ENCODE measurements around the gene LRRC45. TPM values are rescaled to one million over a fixed set of nuclear protein-coding genes. Genes with fewer than 3 reads are reported as not detected.
"Not testable (repeated sequence)": the region's sequence is repeated elsewhere in the genome, so short reads cannot be mapped to it uniquely, and the experiment has no call there.

LRRC45 gene
- total RNA-seq: 11.0 TPM

DNA sequence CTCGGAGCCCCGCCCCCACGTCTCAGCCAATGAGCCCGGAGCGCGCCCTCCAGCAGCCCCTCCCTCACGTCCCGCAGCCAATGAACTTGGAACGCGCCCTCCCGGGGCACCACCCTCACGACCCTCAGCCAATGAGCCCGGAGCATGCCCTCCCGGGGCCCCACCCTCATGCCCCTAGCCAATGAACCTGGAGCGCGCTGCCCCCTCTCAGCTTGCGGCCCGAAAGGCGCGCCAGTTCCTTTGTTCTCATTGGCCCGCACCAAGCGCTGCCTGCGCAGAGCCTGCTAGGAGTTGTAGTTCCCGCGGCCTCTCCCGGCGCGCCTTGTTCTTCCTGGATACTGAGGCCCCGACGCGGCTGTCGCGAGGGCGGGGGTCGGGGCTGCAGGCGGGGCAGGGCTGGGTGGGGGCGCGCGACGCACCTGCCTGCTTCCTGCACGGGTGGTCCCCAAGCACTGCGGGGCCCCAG, at the start of gene LRRC45:
LRRC45 (plus strand) TSS at position 325 of the 466 bp plus-strand sequence. CDS start 339 bp downstream, outside the sequence.
- DNase-seq (ENCODE audit: low spot score): peak; percentile 100

DNA sequence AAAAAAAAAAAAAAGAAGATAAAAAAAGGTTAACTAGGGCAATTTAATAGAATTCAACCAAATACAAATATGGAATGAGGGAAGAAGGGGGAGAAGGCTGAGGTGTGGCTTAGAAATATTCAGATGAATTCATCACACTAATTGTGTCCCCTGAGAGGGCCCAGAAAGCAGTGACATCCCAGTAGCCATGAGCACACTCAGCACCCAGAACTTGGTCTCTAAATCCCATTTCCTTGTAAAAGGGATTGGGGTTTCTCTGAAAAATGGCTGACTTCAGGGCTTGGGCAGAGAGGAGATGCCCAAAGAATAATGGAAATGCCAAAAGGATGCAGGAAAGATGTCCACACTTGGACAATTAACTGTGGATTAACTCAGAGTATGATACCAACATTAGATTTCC, 49.7 kb upstream of the LRRC45 start:
- DNase-seq (ENCODE audit: low spot score): no peak

DNA sequence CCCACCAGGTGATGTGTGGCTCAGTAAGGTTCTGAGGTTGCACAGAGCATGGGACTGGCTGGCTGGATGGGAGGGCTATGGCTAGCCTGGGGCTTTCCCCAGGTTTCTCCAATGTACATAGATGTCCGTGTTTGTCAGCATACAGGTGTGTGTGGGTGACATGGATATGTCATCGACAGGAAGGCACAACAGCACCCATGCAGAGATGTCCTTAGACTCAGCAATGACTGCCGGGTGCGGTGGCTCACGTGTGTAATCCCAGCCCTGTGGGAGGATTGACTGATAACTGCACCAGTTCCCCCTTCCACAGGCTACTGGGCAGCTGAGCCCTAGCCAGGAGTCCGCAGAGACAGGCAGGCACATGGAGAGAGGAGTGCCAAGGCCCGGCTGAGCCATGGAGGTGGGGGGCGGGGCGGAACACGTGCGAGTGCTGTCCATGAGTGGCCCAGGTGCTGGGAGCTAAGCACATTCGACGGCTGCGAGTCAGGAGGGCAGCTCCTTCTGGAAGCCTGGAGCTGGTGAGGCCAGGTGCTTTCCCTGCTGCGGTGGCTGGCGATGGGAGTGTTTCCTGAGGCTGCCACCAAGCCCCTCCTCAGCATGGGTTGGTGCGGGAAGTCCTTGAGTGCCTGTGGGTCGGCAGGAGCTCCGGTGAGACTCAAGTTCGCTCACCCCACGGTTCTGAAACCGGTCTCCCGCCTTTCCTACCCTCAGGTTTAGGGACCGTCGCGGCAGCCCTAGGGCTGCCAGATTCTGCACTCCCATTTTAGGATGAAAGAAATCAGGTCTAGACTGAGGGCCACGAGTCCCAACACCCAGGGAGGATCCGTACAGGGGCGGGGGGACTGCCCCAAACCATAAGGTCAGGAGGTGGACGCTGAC, 46.5 kb upstream of the LRRC45 start:
- DNase-seq (ENCODE audit: low spot score): no peak

- DNase-seq (ENCODE audit: low spot score): peak; percentile 93
Measured at GRCh38 chr17:81977211-81977808, 45.8 kb upstream of the LRRC45 start, which contains the start of gene ASPSCR1. TSS of gene ASPSCR1 (plus strand) at chr17:81977629. CDS start at chr17:81977647, 18 bp downstream.

DNA sequence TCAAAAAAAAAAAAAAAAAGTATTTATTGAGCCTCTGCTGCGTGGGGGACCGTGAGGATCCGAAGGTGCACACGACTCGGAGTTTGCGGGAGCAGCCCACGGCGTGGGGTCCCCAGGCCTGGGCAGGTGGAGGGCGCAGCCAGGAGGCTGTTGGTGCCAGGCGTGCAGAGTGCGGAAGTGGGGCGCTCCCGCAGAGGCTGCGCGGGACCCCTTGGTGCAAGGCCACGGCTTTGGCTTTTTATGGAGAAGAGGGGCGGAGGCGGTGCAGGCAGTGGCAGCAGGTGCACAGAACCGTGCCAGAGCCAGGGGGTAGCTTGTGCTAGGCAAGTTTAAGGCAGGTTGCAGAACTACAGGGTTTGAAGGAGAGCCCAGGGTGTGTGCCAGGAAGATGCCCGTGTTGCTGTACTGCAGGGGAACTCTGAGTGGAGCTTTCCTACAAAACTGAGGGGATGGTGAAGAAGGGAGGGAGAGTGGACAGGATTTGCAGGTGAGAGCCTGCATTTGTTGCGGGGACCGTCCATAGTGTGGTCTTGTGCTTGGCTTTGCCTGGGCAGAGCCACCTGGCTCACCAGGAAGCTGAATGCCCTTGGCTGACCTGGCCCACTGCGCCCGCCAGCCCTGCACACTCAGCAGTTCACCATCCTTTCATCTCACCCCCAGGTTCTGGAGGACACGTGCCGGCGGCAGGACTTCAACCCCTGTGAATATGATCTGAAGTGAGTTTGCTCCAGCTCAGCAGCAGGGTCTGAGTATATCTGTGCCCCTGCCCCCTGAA, 44.4 kb upstream of the LRRC45 start:
- DNase-seq (ENCODE audit: low spot score): no peak

DNA sequence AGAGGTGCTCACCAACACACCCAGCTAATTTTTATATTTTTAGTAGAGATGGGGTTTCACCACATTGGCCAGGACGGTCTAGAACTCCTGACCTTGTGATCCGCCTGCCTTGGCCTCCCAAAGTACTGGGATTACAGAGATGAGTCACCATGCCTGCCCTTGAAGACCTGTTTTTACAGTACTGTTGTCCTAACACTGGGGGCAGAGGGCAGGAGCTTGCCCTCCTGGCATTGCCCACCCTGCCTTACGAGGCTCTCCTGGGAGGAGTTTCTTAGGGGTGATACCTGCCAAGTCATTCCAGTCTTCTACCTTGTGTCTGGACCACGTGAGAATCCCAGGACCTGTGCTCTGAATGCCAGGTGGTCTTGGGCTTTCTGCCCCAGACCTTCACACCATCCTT, 43.0 kb upstream of the LRRC45 start:
- DNase-seq (ENCODE audit: low spot score): no peak

DNA sequence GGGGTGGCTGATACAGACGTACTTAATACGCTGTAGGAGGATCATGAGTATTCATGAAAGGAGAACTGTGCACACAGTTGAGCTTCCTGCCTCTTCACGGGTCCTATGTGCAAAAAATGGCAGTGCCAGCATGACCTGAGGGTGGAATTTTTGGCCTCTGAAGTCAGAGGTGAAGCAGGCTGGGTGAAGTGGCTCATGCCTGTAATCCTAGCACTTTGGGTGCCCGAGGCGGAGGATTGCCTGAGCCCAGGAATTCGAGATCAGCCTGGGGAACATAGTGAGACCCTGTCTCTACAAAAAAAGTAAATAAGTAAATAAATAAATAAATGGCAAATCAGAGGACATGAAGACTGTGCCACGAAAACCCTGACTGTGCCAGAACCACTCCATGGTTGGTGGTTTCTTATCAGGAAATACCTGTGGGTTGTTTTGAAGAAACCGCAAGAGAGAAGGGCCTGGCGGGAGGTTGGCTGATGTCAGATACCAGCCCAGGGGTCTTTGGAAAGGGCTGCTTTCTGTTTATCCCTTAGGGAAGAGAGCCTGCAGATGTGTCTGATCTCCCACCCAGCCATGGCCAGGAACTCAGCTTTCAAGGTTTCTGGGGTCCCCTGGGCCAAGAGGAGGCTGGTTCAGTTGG, 42.3 kb upstream of the LRRC45 start:
- DNase-seq (ENCODE audit: low spot score): no peak

DNA sequence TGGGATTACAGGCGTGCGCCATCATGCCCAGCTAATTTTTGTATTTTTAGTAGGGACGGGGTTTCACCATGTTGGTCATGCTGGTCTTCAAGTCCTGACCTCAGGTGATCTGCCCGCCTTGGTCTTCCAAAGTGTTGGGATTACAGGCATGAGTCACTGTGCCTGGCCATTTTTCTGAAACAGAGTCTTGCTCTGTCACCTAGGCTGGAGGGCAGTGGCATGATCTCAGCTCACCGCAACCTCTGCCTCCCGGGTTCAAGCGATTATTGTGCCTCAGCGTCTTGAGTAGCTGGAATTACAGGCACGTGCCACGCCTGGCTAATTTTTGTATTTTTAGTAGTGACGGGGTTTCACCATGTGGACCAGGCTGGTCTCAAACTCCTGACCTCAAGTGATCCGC, 41.6 kb upstream of the LRRC45 start:
- not testable (repeated sequence) for DNase-seq (ENCODE audit: low spot score)

DNA sequence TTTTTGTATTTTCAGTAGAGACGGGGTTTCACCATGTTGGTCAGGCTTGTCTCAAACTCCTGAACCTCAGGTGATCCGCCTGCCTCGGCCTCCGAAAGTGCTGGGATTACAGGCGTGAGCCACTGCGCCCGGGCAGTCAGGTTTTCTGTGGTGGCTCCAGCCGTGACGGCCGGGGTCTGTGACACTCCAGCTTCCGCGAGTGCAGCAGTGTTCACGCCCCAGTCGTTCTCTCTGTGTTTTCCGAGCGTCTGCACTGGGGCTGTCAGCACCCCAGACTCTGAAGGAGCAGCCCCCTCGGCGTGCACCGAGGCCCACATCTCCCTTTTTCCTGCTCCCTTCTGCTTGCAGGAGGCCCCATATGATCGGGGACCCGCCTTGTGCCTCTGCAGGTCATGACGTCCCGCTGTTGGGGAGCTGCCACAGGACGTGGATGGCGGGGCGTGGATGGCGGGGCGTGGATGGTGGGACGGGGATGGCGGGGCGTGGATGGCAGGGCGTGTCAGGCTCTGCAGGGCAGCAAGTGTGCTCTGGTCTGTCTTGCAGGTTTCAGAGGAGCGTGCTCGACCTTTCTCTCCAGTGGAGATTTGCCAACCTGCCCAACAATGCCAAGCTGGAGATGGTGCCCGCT, 40.0 kb upstream of the LRRC45 start:
- no peak for DNase-seq (ENCODE audit: low spot score)

DNA sequence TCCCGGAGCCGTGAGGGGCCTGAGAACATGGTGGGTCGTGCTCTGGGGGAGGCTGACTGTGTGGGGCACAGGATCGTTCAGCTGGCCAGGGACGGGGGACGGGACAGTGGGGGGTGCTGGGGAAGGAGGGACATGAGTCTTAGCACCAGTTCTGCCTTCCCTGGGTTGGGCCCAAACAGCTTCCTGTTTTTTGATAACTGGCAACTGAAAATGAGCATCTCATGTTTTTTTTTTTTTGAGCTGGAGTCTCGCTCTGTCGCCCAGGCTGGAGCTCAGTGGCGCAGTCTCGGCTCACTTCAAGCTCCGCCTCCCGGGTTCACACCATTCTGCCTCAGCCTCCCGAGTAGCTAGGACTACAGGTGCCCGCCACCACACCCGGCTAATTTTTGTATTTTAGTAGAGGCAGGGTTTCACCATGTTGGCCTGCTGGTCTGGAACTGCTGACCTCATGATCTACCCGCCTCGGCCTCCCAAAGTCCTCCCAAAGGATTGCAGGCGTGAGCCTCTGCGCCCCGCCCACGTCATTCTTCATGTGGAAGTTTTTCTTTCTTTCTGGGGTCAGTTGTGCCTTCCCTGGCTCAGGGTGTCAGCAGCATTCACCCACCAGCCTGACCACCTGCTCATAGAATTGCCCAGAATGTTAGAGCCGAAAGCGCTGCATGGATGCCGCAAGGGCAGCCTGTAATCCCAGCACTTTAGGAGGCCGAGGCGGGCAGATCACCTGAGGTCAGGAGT, 39.3 kb upstream of the LRRC45 start:
- DNase-seq (ENCODE audit: low spot score): no peak

GRCh38 chr17:81984773-81985410, 38.2 kb upstream of the LRRC45 start:
- DNase-seq (ENCODE audit: low spot score): no peak

DNA sequence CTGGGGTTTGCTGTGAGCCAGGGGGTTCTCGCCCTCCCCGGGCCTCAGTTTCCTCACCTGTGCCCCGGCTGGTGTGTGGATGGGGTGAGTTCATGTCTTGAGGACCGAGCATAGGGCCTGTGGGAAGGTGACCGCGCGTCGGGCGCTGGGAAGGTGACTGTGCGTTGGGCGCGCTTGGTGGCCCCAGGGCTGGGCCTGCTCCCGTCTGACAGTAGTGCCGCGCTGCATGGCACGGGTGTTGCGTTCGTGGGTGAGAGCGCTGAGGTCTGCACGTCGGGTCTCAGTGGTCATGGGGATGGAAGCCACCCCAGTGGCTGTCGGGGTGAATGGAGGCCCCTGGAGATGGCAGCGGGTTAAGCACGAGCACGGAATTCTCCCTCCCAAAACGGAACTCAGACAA, 36.5 kb upstream of the LRRC45 start:
- no peak for DNase-seq (ENCODE audit: low spot score)

- no peak for DNase-seq (ENCODE audit: low spot score)
Measured at GRCh38 chr17:81987161-81987770, 35.8 kb upstream of the LRRC45 start.

GRCh38 chr17:81990836-81991683, 32.0 kb upstream of the LRRC45 start:
- DNase-seq (ENCODE audit: low spot score): no peak

GRCh38 chr17:81991684-81992305, 31.3 kb upstream of the LRRC45 start:
- DNase-seq (ENCODE audit: low spot score): no peak

- no peak for DNase-seq (ENCODE audit: low spot score)
Measured at GRCh38 chr17:81992306-81993102, 30.6 kb upstream of the LRRC45 start.

Measured in ureter (tissue), 1 donor.